SKM-1 (cell line): ENCODE measurements around the gene FAM169A.
"Not testable (repeated sequence)": the region's sequence is repeated elsewhere in the genome, so short reads cannot be mapped to it uniquely, and the experiment has no call there.

Experiments used
- DNase-seq: peaks from one replicate; lab custom pipeline; 2025; ENCODE audit not compliant: unreplicated experiment; lab: John Stamatoyannopoulos, UW

Gene FAM169A

DNA sequence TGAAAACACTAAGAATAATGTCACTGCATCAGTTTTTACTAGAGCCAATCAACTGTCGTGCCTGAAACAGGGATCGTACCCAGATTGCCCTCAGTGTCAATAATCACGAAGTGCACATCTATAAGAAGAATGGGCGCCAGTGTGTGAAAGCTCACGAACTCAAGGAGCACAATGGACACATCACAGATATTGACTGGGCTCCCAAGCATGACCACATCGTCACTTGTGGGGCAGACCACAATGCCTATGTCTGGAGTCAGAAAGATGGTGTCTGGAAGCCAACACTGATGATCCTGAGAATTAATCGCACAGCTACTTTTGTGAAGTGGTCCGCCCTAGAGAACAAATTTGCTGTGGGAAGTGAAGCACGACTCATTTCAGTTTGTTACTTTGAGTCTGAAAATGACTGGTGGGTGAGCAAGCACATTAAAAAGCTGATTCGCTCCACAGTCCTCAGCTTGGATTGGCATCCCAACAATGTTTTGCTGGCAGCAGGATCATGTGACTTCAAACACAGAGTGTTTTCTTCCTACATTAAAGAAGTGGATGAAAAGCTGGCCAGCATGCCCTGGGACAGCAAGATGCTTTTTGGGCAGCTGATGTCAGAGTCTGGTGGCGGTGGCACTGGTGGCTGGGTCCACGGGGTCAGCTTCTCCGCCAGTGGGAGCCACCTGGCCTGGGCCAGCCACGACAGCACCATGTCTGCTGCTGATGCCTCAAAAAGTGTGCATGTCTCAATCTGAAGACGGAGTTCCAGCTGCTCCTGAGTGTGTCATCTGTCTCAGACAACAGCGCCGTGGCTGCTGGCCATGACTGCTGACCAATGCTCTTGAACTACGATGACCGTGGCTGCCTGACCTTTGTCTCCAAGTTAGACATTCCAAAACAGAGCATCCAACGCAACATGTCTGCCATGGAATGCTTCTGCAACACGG lies 66.9 kb downstream of the FAM169A start:
- DNase-seq: no peak

- not testable (repeated sequence) for DNase-seq
Measured at GRCh38 chr5:74791669-74792068, 74.5 kb downstream of the FAM169A start.

DNA sequence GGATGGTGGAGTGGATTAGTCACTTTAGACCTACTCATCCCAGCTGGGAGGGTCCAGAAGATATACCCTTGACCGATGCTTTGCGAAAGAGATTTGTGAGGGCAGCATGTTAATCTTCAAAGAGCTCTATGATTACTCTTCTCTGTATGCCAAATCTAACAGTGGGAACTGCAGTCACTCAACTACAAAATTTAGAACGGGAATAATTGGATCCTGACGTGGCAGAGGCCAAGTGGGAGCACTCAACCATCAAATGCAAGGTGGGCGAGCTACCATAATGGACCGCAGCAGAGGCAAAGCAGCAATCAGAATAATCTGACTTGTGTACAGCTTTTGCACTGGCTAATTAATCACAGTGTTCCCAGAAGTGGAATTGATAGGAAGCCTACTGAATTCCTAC lies 78.8 kb downstream of the FAM169A start:
- DNase-seq: no peak

DNA sequence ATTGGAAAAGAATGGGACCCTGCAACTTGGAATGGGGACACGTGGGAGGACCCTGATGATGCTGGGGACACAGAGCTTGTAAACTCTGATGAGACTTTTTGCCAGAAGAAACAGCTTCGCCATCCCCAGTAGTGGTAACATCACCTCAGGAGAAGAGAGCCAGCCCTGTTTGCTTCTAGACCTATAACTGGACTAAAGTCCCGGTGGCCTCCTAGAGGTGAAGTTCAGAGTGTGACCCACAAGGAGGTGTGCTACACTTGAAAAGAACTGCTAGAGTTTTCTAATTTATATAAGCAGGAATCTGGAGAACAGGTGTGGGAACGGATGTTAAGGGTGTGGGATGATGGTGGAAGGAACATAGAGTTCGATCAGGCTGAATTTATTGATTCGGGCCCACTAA lies 79.3 kb downstream of the FAM169A start:
- no peak for DNase-seq

GRCh38 chr5:74778609-74779008 lies 87.6 kb downstream of the FAM169A start:
- DNase-seq: no peak

DNA sequence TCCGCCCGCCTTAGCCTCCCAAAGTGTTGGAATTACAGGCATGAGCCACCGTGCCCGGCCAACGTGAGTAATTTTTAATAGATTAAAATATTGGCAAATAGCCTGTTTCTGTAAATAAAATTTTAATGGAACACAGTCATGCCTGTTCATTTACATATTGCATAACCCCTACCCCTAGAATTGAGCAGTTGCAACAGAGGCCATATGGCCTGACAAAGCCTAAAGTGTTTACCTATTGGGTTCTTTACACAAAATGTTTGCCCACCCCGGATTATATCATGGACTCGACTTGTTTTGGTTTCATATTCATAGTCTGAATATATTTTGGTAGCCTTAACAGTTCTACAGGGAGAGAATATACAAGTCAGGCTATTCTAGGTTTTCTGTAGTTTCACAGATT lies 93.8 kb downstream of the FAM169A start:
- no peak for DNase-seq

DNA sequence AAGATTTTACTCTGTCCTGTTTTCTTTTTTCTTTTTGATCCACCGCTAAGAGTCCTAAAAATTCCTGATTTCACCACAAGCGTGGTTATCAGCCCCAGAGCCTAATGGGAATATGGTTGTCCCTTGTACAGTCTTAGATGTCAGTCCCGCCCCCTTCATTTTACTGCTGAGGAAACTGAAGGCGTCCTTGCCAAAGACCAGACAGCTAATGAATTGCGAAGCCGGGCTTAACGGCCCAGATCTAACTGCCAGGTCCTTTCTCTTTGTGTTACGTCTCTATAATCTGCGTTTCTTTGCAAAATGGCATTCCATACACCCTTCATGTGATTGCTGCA lies 98.6 kb downstream of the FAM169A start:
- no peak for DNase-seq

GRCh38 chr5:74766849-74767578 lies 99.2 kb downstream of the FAM169A start, which contains the start of the genes GFM2 and NSA2:
TSS of gene GFM2 (minus strand) at chr5:74767117. CDS start at chr5:74763742, 3,375 bp downstream.
TSS of gene NSA2 (plus strand) at chr5:74767249. CDS start at chr5:74767361, 112 bp downstream.
- peak; percentile 86 for DNase-seq

DNA sequence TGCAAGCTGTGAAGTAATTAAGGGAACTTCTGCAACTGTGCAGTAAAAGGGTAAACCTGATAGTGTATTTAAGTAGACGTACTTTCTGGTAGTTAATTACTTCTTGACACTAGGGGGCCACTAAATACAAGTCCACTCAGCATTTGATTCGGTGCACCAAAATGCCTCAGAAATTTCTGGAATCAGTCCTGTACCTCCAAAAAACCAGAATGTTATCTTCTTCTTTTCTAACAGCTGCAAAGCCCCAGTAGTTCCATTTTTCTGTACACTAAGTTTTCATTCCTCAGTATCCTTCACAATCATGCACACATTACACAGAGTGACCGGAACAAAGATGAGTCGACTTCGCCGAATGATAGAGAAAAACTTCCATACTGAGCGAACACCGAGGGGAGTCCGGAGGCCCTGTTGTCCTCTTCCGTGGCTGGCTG lies 99.8 kb downstream of the FAM169A start:
- peak; percentile 36 for DNase-seq

- DNase-seq: no peak
Measured at GRCh38 chr5:74765929-74766328, 100.3 kb downstream of the FAM169A start.

GRCh38 chr5:74765201-74765600 lies 101.0 kb downstream of the FAM169A start:
- DNase-seq: no peak

- no peak for DNase-seq
Measured at GRCh38 chr5:74763504-74763903, 102.7 kb downstream of the FAM169A start.

GRCh38 chr5:74762599-74762998 lies 103.6 kb downstream of the FAM169A start:
- no peak for DNase-seq

DNA sequence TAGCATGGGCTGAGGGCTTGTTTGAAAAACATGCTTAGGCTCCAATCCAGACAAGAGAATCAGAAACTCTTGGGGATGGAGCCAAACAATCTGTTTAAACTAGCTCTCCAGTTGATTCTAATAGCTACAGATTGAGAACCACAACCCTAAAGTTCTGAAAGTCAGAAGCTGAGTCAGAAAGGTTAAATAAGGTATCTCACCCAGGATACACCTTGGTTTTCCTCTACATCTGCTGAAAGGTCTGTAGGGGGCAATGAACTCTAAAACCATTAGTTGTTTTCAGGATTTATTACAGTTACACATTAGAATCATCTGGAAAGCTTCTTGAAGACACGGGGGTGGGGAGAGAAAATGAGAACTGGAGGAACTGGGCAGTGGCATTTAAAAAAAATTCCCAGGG lies 104.9 kb downstream of the FAM169A start:
- no peak for DNase-seq

GRCh38 chr5:74748742-74749141 lies 117.4 kb downstream of the FAM169A start:
- DNase-seq: not testable (repeated sequence)

GRCh38 chr5:74738406-74738805 lies 127.8 kb downstream of the FAM169A start:
- DNase-seq: no peak

DNA sequence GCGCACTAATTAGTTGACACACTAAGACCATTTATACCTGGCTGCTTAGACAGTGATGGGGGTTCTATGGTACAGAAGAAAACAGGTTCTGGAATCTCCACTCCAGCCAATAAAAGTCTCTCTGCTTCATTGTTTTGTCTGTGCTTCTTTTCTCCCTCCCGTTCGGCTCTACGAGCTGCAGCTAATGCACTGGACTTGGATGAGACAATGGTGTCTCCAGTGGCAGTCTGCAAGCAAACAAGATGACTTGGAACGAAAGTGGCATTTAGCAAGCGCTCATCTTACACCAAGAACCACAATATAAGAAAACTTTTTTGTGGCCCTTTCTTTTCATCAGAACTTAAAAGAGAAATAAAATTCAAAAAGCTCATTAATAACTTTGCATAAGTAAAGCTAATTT lies 129.4 kb downstream of the FAM169A start:
- DNase-seq: no peak
